Neuron (in vitro differentiated cells): ENCODE results near the gene DOCK9.

Experiments
- H2AFZ ChIP-seq: one replicate; pipeline ENCODE4 v1.6.1; 2013; ENCODE audit warnings: low read depth, mild to moderate bottlenecking, inconsistent platforms, low read length, moderate library complexity
- H3K27me3 ChIP-seq: one replicate; pipeline ENCODE4 v1.6.1; 2013; ENCODE audit warnings: low read length; ENCODE audit not compliant: insufficient read depth
- H3K36me3 ChIP-seq: one replicate; pipeline ENCODE4 v1.6.1; 2013; ENCODE audit warnings: low read length; ENCODE audit not compliant: insufficient read depth
- H3K4me1 ChIP-seq: one replicate; pipeline ENCODE4 v1.6.1; 2013; ENCODE audit warnings: low read length; ENCODE audit not compliant: insufficient read depth
- H3K4me3 ChIP-seq: 2 replicates; pipeline ENCODE4 v1.5.1; 2013; ENCODE audit warnings: mild to moderate bottlenecking, low read length, moderate library complexity
- H3K9me3 ChIP-seq: one replicate; pipeline ENCODE4 v1.6.1; 2013; ENCODE audit warnings: low read length

The DOCK9 gene

DNA sequence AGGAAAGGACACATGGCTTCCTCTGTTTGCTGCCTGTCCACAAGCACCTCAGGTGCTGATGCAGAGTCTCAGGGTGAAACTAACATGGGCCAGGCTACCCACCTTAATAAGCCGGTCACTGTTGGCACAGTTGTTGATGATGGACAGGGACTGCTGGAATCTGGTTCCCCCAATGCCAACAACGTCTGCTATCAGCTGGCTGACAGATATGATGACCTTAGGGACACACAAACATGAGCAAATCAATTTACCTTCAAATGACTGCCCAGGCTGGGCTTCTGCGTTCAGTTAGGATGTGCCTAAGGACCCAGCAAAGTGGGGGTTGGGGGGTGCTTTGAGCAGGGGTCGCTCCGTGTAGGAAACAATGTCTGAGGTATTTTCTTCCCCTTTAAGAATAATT lies 148.3 kb downstream of the DOCK9 start:
- Histone ChIP-seq H3K36me3 (no peaks in the 10 kb centered on the region), H3K27me3 (no peaks in the 10 kb centered on the region), H2AFZ (no peak overlapping the region), H3K4me3 (no peak overlapping the region), H3K4me1 (peaks cover 21% of the 10 kb centered on the region), H3K9me3 (no peaks in the 10 kb centered on the region)

DNA sequence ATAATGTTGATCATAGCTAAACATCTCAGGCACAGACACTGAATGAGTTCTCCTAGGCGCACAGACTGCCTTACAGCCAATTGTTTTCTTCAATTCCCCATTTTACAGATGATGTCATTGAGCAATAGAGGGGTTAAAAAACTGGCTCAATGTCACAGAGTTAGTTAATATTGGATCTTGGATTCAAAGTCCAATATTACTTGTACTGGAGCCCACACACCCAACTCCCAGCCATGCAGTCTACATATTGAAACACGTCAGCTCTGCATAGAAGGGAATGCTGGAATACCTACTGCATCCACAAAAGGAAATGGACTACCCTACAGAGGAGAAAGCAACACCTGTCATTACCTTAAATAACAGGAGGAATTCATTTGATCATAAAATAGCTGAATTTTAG lies 149.2 kb downstream of the DOCK9 start:
- no peak overlapping the region for H2AFZ ChIP-seq
- peaks cover 13% of the 10 kb centered on the region for H3K4me1 ChIP-seq
- H3K27me3 ChIP-seq: no peaks in the 10 kb centered on the region
- H3K36me3 ChIP-seq: no peaks in the 10 kb centered on the region
- H3K9me3 ChIP-seq: no peaks in the 10 kb centered on the region
- H3K4me3 ChIP-seq: no peak overlapping the region

DNA sequence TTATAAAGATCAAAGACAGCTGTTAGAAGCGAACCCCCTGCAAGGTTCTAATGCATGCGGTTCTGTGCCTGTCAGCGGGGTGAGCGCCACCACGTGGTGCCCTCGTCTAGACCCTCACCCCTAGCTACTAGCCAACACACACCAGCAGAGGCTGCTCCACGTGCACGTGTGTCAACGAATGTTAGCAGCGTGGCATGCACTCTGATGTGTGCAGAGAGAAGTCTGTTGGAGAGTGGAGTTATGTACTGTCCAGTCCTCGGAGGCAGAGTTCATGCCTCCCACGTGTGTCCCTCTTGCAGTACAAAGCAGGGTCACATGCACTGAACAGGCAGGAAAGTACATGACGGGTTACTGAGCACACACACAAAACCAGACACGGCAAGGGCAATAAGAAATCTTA lies 150.4 kb downstream of the DOCK9 start:
- H2AFZ ChIP-seq: no peak overlapping the region
- no peaks in the 10 kb centered on the region for H3K9me3 ChIP-seq
- H3K4me1 ChIP-seq: peaks cover 12% of the 10 kb centered on the region
- H3K4me3 ChIP-seq: no peak overlapping the region
- no peaks in the 10 kb centered on the region for H3K27me3 ChIP-seq
- no peaks in the 10 kb centered on the region for H3K36me3 ChIP-seq

- H3K36me3 ChIP-seq: no peaks in the 10 kb centered on the region
- no peaks in the 10 kb centered on the region for H3K9me3 ChIP-seq
- peak overlapping the region; percentile 26 for H3K4me3 ChIP-seq
- peak overlapping the region; percentile 73 for H2AFZ ChIP-seq
- H3K27me3 ChIP-seq: no peaks in the 10 kb centered on the region
- H3K4me1 ChIP-seq: peaks cover 12% of the 10 kb centered on the region
Measured at GRCh38 chr13:98826146-98826545, 151.7 kb downstream of the DOCK9 start.

- Histone ChIP-seq H2AFZ (peak overlapping the region; percentile 73), H3K9me3 (no peaks in the 10 kb centered on the region), H3K4me1 (peaks cover 12% of the 10 kb centered on the region), H3K4me3 (peak overlapping the region; percentile 26), H3K27me3 (no peaks in the 10 kb centered on the region), H3K36me3 (no peaks in the 10 kb centered on the region)
Measured at GRCh38 chr13:98825659-98826058, 152.2 kb downstream of the DOCK9 start.

DNA sequence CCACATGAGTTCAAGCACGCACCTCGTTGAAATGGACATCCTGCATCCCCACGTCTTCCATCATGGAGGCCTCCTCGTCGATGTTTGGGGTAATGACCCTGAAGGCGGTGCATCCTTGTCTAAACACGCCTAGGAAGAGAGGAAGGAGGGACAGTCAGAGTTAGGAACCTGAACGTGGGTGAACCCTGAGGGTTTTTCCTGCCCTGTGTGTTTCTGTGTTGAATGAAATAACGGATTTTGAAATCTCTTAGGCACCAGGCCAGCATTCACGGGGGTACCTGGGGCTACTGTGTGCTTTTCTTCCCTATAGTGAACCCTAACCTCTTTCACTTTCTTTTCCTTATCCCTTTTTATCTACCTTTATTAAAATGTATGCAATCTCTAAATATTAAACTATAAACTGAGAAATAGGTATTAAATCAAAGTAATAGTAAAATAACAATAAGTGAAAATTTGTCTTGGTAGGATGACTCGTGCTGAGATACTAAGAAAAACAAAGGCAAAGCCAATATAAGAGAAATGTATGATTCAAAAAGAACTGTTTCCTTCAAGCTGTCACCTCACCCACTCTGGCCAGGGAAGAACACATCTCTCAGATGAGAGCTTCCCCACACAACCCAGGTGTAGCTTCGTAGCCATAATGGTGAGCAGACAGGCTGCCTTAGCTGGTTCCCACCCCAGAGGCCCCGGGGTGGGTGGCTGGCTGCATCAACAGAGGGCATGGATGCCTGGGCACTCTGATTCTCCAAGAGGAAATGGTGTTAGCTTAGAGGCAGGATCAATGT lies 153.3 kb downstream of the DOCK9 start:
- Histone ChIP-seq H2AFZ (no peak overlapping the region), H3K27me3 (no peaks in the 10 kb centered on the region), H3K36me3 (no peaks in the 10 kb centered on the region), H3K9me3 (no peaks in the 10 kb centered on the region), H3K4me1 (peaks cover 12% of the 10 kb centered on the region), H3K4me3 (no peak overlapping the region)

GRCh38 chr13:98823442-98823841 lies 154.4 kb downstream of the DOCK9 start:
- Histone ChIP-seq H2AFZ (no peak overlapping the region), H3K4me3 (no peak overlapping the region), H3K4me1 (peaks cover 12% of the 10 kb centered on the region), H3K36me3 (no peaks in the 10 kb centered on the region), H3K27me3 (no peaks in the 10 kb centered on the region), H3K9me3 (no peaks in the 10 kb centered on the region)

DNA sequence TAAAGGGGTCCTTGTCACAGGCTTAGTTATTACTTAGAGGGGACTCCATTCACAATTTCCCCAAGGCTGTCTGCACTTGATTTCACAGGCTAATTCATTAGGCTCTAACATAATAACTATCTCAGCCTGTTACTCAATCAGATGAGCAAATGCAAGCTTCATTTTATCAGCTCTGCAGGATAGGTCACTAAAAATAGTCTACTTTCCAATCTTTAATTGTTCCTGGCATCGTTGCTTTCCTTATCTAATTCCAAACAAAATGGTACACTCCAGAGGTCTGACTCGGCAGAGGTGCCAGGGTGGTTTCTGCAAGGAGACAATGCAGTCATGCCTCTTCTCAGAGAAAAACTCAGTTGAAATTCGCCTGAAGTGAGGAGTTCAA lies 155.6 kb downstream of the DOCK9 start:
- no peaks in the 10 kb centered on the region for H3K36me3 ChIP-seq

DNA sequence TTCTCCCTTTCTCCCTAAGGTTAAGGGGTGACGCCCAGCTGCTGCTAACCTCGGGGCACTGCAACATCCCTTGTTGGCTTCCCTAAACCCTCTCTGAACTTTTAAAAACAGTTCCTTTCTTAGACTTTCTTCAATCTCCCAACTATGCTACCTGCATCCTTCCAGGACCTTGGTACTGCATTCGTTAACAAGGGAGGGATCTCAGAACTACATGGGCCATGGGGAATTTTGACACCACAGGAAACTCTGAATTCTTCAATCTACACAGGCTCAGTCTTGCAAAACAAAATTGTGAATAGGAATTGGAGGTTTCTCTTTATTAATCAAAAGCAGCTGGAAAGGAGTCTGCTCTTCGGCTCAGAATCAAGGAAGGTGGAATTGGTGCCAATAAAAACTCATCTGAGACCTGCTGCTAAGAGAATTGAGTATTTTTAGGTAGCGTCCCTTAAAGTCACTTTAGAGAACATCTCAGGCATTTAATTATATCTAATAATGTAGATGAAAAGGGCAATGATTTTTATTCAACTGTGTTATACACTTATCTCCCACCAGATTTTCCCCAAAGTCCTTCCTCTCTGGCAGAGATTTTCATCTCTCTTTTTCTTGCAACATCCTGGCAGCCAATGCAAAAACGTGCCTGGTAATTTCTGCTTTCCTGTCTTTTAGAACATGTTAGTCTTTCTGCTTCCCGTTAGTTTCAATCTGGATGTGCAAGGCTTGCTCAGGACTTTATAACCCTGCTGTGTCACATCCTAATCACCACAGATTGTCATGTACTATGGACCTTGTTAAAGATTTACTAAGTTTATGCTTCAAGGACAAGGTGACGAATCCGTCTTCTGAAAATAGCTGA lies 156.3 kb downstream of the DOCK9 start:
- H3K9me3 ChIP-seq: no peaks in the 10 kb centered on the region
- H3K4me1 ChIP-seq: peaks cover 11% of the 10 kb centered on the region
- H2AFZ ChIP-seq: no peak overlapping the region
- no peak overlapping the region for H3K4me3 ChIP-seq
- no peaks in the 10 kb centered on the region for H3K27me3 ChIP-seq
- no peaks in the 10 kb centered on the region for H3K36me3 ChIP-seq

More for the DNA sequence above, 155.6 kb downstream of the DOCK9 start:
- Histone ChIP-seq H3K4me1 (peaks cover 12% of the 10 kb centered on the region), H3K9me3 (no peaks in the 10 kb centered on the region), H3K4me3 (no peak overlapping the region), H3K27me3 (no peaks in the 10 kb centered on the region), H2AFZ (no peak overlapping the region)

DNA sequence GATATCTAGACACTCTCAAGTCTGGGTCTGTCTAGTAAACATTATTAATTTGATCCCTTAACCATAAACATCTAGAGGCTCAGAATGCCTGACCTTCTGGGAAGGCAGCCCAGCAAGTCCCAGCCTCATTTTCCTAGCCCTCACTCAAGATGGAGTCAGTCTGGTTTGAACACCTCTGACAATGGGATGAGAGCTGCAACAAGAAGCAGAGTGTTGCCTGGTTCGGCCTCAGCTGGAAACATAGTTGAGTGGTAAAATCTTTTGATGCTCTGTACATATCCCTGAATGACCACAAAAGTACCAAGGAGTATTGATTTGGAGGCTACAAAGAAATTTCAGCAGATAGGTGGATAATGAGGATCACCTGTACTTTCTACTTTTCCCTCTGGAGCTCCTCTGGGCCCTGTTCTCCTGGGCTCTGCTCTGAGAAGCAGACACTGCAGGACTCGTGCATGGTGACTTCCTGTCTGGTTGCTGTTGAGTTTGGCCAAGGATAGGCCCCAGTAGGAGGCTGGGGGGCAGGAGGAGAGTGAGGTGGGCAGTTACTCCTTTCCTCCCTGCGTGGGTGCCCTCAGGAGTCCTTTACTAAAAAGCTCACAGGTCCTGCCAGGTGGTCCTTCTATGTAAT lies 157.0 kb downstream of the DOCK9 start:
- H3K36me3 ChIP-seq: no peaks in the 10 kb centered on the region
- no peak overlapping the region for H3K4me3 ChIP-seq

DNA sequence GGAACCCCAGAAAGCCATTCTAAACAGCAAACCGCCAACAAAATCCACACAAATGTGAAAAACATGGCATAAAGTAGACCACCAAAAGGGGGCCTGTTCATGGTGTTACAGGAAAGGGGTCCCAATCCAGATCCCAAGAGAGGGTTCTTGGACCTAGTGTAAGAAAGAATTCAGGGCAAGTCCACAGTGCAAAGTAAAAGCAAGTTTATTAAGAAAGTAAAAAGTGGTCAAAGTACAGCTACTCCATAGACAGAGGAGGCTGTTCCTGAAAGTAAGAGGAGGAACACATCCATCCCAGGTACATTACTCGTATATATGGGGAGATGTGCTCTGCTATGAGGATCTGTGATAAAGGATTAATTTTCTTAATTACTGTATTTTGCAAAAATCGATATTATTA lies 157.6 kb downstream of the DOCK9 start:
- Histone ChIP-seq H3K36me3 (no peaks in the 10 kb centered on the region), H2AFZ (no peak overlapping the region), H3K4me1 (no peaks in the 10 kb centered on the region), H3K4me3 (no peak overlapping the region), H3K27me3 (no peaks in the 10 kb centered on the region), H3K9me3 (no peaks in the 10 kb centered on the region)

More for the DNA sequence above, 157.0 kb downstream of the DOCK9 start:
- peaks cover 4% of the 10 kb centered on the region for H3K4me1 ChIP-seq
- H2AFZ ChIP-seq: no peak overlapping the region
- H3K27me3 ChIP-seq: no peaks in the 10 kb centered on the region
- H3K9me3 ChIP-seq: no peaks in the 10 kb centered on the region

DNA sequence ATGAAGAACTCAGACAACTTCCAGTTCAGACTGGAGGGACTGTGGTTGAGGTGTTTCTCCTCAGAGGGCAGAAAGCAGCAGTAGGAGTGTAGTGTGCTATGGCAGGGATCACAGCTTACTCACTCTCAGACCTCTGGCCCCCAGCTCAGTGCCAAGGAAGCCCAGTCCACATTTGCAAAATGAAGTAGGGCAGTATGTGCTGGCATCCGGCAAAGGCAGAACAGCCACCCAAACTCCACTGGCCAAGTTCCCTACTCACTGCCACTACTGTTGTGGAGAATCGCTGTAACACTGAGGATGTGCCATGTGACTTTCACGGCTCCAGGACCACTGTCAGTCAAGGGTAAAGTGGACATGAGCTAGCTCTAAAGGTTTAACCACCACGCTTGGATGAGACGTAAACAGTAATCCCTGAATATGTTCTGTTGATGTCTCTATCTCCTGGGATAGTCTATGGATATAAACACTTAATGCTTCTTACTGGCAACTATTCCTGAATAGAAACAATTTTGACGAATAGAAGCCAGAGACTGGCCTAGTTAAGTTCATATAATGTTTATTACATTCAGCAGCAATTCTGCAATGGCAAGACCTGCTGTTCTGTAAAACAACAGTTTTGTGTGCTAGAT lies 158.4 kb downstream of the DOCK9 start:
- Histone ChIP-seq H3K9me3 (no peaks in the 10 kb centered on the region), H3K36me3 (no peaks in the 10 kb centered on the region), H2AFZ (no peak overlapping the region), H3K27me3 (no peaks in the 10 kb centered on the region), H3K4me3 (no peak overlapping the region), H3K4me1 (no peaks in the 10 kb centered on the region)

GRCh38 chr13:98816406-98816805 lies 161.5 kb downstream of the DOCK9 start:
- Histone ChIP-seq H3K4me1 (no peaks in the 10 kb centered on the region), H3K4me3 (no peak overlapping the region), H2AFZ (no peak overlapping the region), H3K27me3 (no peaks in the 10 kb centered on the region), H3K36me3 (no peaks in the 10 kb centered on the region), H3K9me3 (no peaks in the 10 kb centered on the region)
